Measurements from ENCODE around the gene SUN2.

Gene SUN2

GRCh38 chr22:38715852-38716251 lies 39.9 kb downstream of the SUN2 start:
- Histone ChIP-seq H2BK5ac (ENCODE audit: low read length) (no peak overlapping the region), H3K4ac (ENCODE audit: low read depth, low read length) (no peak overlapping the region), H2BK120ac (ENCODE audit: low read depth, low read length) (no peak overlapping the region), H3K23ac (ENCODE audit: low read length) (no peak overlapping the region), H3K4me3 (ENCODE audit: low read length) (no peak overlapping the region), H3K4me2 (ENCODE audit: low read length) (no peak overlapping the region), H4K5ac (ENCODE audit: low read length) (no peak overlapping the region), H2AK5ac (ENCODE audit: low read length) (no peak overlapping the region), H3K9ac (ENCODE audit: low read length) (no peak overlapping the region), H3K36me3 (ENCODE audit: control insufficient read depth, insufficient read depth, low read length) (peaks cover 1% of the 10 kb centered on the region), H3K27ac (ENCODE audit: low read depth, low read length) (no peak overlapping the region), H3K4me1 (ENCODE audit: control insufficient read depth, low read depth, low read length) (peaks cover 21% of the 10 kb centered on the region), H3K79me2 (ENCODE audit: control insufficient read depth, insufficient read depth, low read length) (peaks cover 34% of the 10 kb centered on the region), H3K27me3 (ENCODE audit: insufficient read depth, low read length, poor library complexity) (no peaks in the 10 kb centered on the region), H2BK15ac (replicated peaks; ENCODE audit: low read depth) (no peak overlapping the region), H3K18ac (ENCODE audit: low read length) (no peak overlapping the region), H3K79me1 (ENCODE audit: low read length) (peaks cover 26% of the 10 kb centered on the region), H4K8ac (ENCODE audit: low read depth, low read length) (no peak overlapping the region), H3K56ac (ENCODE audit: low read length) (no peak overlapping the region)
- DNase-seq: no peak
- WGBS (ENCODE audit: extremely low coverage, insufficient coverage, low lambda C conversion rate): no CpG with 5 or more reads among the region's 15 CpGs

GRCh38 chr22:38715176-38715764 lies 40.5 kb downstream of the SUN2 start:
- WGBS (ENCODE audit: extremely low coverage, insufficient coverage, low lambda C conversion rate): no CpG with 5 or more reads among the region's 9 CpGs
- Histone ChIP-seq H2AK5ac (ENCODE audit: low read length) (no peak overlapping the region), H2BK120ac (ENCODE audit: low read depth, low read length) (no peak overlapping the region), H3K56ac (ENCODE audit: low read length) (peak overlapping the region; percentile 30), H3K23ac (ENCODE audit: low read length) (no peak overlapping the region), H3K9ac (ENCODE audit: low read length) (no peak overlapping the region), H4K8ac (ENCODE audit: low read depth, low read length) (no peak overlapping the region), H2BK15ac (replicated peaks; ENCODE audit: low read depth) (no peak overlapping the region), H3K79me2 (ENCODE audit: control insufficient read depth, insufficient read depth, low read length) (peaks cover 39% of the 10 kb centered on the region), H3K27me3 (ENCODE audit: insufficient read depth, low read length, poor library complexity) (no peaks in the 10 kb centered on the region), H3K4ac (ENCODE audit: low read depth, low read length) (no peak overlapping the region), H3K27ac (ENCODE audit: low read depth, low read length) (no peak overlapping the region), H3K36me3 (ENCODE audit: control insufficient read depth, insufficient read depth, low read length) (peaks cover 1% of the 10 kb centered on the region), H2BK5ac (ENCODE audit: low read length) (no peak overlapping the region), H4K5ac (ENCODE audit: low read length) (no peak overlapping the region), H3K18ac (ENCODE audit: low read length) (no peak overlapping the region), H3K4me2 (ENCODE audit: low read length) (no peak overlapping the region), H3K4me1 (ENCODE audit: control insufficient read depth, low read depth, low read length) (peaks cover 21% of the 10 kb centered on the region), H3K79me1 (ENCODE audit: low read length) (peaks cover 26% of the 10 kb centered on the region), H3K4me3 (ENCODE audit: low read length) (no peak overlapping the region)
- DNase-seq: no peak

GRCh38 chr22:38713921-38714320 lies 41.9 kb downstream of the SUN2 start:
- Histone ChIP-seq H3K36me3 (ENCODE audit: control insufficient read depth, insufficient read depth, low read length) (peaks cover 1% of the 10 kb centered on the region), H3K9ac (ENCODE audit: low read length) (no peak overlapping the region), H3K79me2 (ENCODE audit: control insufficient read depth, insufficient read depth, low read length) (peaks cover 50% of the 10 kb centered on the region)

GRCh38 chr22:38712486-38713207 lies 43.2 kb downstream of the SUN2 start:
- no peak overlapping the region for H4K5ac ChIP-seq (ENCODE audit: low read length)
- H3K23ac ChIP-seq (ENCODE audit: low read length): peak overlapping the region; percentile 48
- peaks cover 33% of the 10 kb centered on the region for H3K4me1 ChIP-seq (ENCODE audit: control insufficient read depth, low read depth, low read length)
- H3K9ac ChIP-seq (ENCODE audit: low read length): peak overlapping the region; percentile 56
- H3K18ac ChIP-seq (ENCODE audit: low read length): peak overlapping the region; percentile 1
- peak; percentile 96 for DNase-seq
- peaks cover 37% of the 10 kb centered on the region for H3K79me1 ChIP-seq (ENCODE audit: low read length)
- no peaks in the 10 kb centered on the region for H3K27me3 ChIP-seq (ENCODE audit: insufficient read depth, low read length, poor library complexity)
- H2BK5ac ChIP-seq (ENCODE audit: low read length): peak overlapping the region; percentile 80
- peaks cover 62% of the 10 kb centered on the region for H3K79me2 ChIP-seq (ENCODE audit: control insufficient read depth, insufficient read depth, low read length)
- peak overlapping the region; percentile 62 for H3K27ac ChIP-seq (ENCODE audit: low read depth, low read length)
- H2BK15ac ChIP-seq (replicated peaks; ENCODE audit: low read depth): no peak overlapping the region
- H3K36me3 ChIP-seq (ENCODE audit: control insufficient read depth, insufficient read depth, low read length): peaks cover 1% of the 10 kb centered on the region
- H3K4ac ChIP-seq (ENCODE audit: low read depth, low read length): no peak overlapping the region
- WGBS (ENCODE audit: extremely low coverage, insufficient coverage, low lambda C conversion rate): no CpG with 5 or more reads among the region's 11 CpGs
- H4K8ac ChIP-seq (ENCODE audit: low read depth, low read length): no peak overlapping the region
- H3K56ac ChIP-seq (ENCODE audit: low read length): peak overlapping the region; percentile 85
- peak overlapping the region; percentile 84 for H2AK5ac ChIP-seq (ENCODE audit: low read length)
- no peak overlapping the region for H2BK120ac ChIP-seq (ENCODE audit: low read depth, low read length)
- no peak overlapping the region for H3K4me3 ChIP-seq (ENCODE audit: low read length)
- peak overlapping the region; percentile 10 for H3K4me2 ChIP-seq (ENCODE audit: low read length)

More at GRCh38 chr22:38713921-38714320, 41.9 kb downstream of the SUN2 start:
- WGBS (ENCODE audit: extremely low coverage, insufficient coverage, low lambda C conversion rate): no CpG with 5 or more reads among the region's 8 CpGs
- no peak overlapping the region for H2BK5ac ChIP-seq (ENCODE audit: low read length)
- H3K4me2 ChIP-seq (ENCODE audit: low read length): no peak overlapping the region
- peaks cover 29% of the 10 kb centered on the region for H3K79me1 ChIP-seq (ENCODE audit: low read length)
- no peak overlapping the region for H2BK15ac ChIP-seq (replicated peaks; ENCODE audit: low read depth)
- H3K18ac ChIP-seq (ENCODE audit: low read length): no peak overlapping the region
- no peak overlapping the region for H3K27ac ChIP-seq (ENCODE audit: low read depth, low read length)
- no peak overlapping the region for H4K5ac ChIP-seq (ENCODE audit: low read length)
- no peak overlapping the region for H3K4ac ChIP-seq (ENCODE audit: low read depth, low read length)
- DNase-seq: peak; percentile 47
- H2AK5ac ChIP-seq (ENCODE audit: low read length): no peak overlapping the region
- H3K23ac ChIP-seq (ENCODE audit: low read length): no peak overlapping the region
- no peak overlapping the region for H4K8ac ChIP-seq (ENCODE audit: low read depth, low read length)
- no peaks in the 10 kb centered on the region for H3K27me3 ChIP-seq (ENCODE audit: insufficient read depth, low read length, poor library complexity)
- no peak overlapping the region for H3K4me3 ChIP-seq (ENCODE audit: low read length)
- peaks cover 28% of the 10 kb centered on the region for H3K4me1 ChIP-seq (ENCODE audit: control insufficient read depth, low read depth, low read length)
- H3K56ac ChIP-seq (ENCODE audit: low read length): no peak overlapping the region
- no peak overlapping the region for H2BK120ac ChIP-seq (ENCODE audit: low read depth, low read length)

- no peaks in the 10 kb centered on the region for H3K36me3 ChIP-seq (ENCODE audit: control insufficient read depth, insufficient read depth, low read length)
- no CpG with 5 or more reads among the region's 3 CpGs for WGBS (ENCODE audit: extremely low coverage, insufficient coverage, low lambda C conversion rate)
Measured at GRCh38 chr22:38710866-38711265, 44.9 kb downstream of the SUN2 start.

More at GRCh38 chr22:38710866-38711265, 44.9 kb downstream of the SUN2 start:
- no peak overlapping the region for H3K4me3 ChIP-seq (ENCODE audit: low read length)
- no peaks in the 10 kb centered on the region for H3K27me3 ChIP-seq (ENCODE audit: insufficient read depth, low read length, poor library complexity)
- H3K4ac ChIP-seq (ENCODE audit: low read depth, low read length): no peak overlapping the region
- DNase-seq: no peak
- H2AK5ac ChIP-seq (ENCODE audit: low read length): no peak overlapping the region
- no peak overlapping the region for H3K4me2 ChIP-seq (ENCODE audit: low read length)
- no peak overlapping the region for H3K9ac ChIP-seq (ENCODE audit: low read length)
- peaks cover 79% of the 10 kb centered on the region for H3K79me2 ChIP-seq (ENCODE audit: control insufficient read depth, insufficient read depth, low read length)
- H3K4me1 ChIP-seq (ENCODE audit: control insufficient read depth, low read depth, low read length): peaks cover 37% of the 10 kb centered on the region
- no peak overlapping the region for H2BK120ac ChIP-seq (ENCODE audit: low read depth, low read length)
- no peak overlapping the region for H3K18ac ChIP-seq (ENCODE audit: low read length)
- H4K8ac ChIP-seq (ENCODE audit: low read depth, low read length): no peak overlapping the region
- no peak overlapping the region for H3K56ac ChIP-seq (ENCODE audit: low read length)
- H2BK5ac ChIP-seq (ENCODE audit: low read length): no peak overlapping the region
- H3K27ac ChIP-seq (ENCODE audit: low read depth, low read length): no peak overlapping the region
- no peak overlapping the region for H3K23ac ChIP-seq (ENCODE audit: low read length)
- H3K79me1 ChIP-seq (ENCODE audit: low read length): peaks cover 36% of the 10 kb centered on the region
- H2BK15ac ChIP-seq (replicated peaks; ENCODE audit: low read depth): no peak overlapping the region
- H4K5ac ChIP-seq (ENCODE audit: low read length): no peak overlapping the region

Data from mesendoderm (in vitro differentiated cells).